ENCODE results near the gene CST9L. TPM values are rescaled to one million over a fixed set of nuclear protein-coding genes. Genes with fewer than 3 reads are reported as not detected.

CST9L gene
- total RNA-seq, 2 experiments from 2014 or later = not detected

DNA sequence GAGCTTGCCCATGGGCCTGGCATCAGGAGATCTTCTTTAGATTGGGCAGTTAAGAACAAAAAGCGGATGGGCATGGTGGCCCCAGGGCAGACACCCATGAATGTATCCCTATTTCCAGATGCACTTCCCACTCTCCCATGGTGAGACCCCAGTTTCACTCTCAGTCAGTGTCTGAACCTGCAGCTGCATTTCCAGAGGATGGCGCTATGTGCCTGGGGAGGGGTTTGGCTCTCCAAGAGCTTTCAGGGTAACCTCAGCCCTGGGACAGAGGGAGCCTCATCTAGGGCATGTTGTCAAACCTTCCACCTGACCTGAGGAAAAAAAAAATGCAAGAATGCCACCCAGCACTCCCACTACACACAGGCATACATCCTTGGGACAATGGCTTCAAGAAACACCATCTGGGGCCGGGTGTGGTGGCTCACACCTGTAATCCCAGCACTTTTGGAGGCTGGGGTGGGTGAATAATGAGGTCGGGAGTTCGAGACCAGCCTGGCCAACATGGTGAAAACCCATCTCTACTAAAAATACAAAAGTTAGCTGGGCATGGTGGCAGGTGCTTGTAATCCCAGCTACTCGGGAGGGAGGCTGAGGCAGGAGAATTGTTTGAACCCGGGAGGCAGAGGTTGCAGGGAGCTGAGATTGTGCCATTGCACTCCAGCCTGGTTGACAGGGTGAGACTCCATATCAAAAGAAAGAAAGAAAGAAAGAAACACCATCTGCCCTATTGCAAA lies 1.9 kb downstream of the CST9L start:
- H2AFZ ChIP-seq (ENCODE audit: low read length) = no peak overlapping the region
- no peaks in the 10 kb centered on the region for H3K79me2 ChIP-seq (ENCODE audit: insufficient read depth, low read depth, low read length)
- BruUV-seq (replicated peaks) = no TSS peak
- H3K4me2 ChIP-seq (ENCODE audit: low read length) = no peak overlapping the region
- no peak overlapping the region for H3K27ac ChIP-seq (ENCODE audit: low read depth, low read length, poor library complexity, severe bottlenecking)
- H3K9me2 ChIP-seq (ENCODE audit: insufficient read depth, low read length) = no peaks in the 10 kb centered on the region
- H3K4me1 ChIP-seq (ENCODE audit: insufficient read depth, low read length, poor library complexity, severe bottlenecking) = no peaks in the 10 kb centered on the region
- H4K20me1 ChIP-seq (ENCODE audit: insufficient read depth, low read length) = no peaks in the 10 kb centered on the region
- no peaks in the 10 kb centered on the region for H3K36me3 ChIP-seq (ENCODE audit: insufficient read depth, low read length)
- ChIA-PET CTCF (ENCODE audit: unreplicated experiment) (no interaction called here), POLR2A (no interaction called here)
- TF ChIP-seq, protein P1, sequence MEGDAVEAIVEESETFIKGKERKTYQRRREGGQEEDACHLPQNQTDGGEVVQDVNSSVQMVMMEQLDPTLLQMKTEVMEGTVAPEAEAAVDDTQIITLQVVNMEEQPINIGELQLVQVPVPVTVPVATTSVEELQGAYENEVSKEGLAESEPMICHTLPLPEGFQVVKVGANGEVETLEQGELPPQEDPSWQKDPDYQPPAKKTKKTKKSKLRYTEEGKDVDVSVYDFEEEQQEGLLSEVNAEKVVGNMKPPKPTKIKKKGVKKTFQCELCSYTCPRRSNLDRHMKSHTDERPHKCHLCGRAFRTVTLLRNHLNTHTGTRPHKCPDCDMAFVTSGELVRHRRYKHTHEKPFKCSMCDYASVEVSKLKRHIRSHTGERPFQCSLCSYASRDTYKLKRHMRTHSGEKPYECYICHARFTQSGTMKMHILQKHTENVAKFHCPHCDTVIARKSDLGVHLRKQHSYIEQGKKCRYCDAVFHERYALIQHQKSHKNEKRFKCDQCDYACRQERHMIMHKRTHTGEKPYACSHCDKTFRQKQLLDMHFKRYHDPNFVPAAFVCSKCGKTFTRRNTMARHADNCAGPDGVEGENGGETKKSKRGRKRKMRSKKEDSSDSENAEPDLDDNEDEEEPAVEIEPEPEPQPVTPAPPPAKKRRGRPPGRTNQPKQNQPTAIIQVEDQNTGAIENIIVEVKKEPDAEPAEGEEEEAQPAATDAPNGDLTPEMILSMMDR (conservative IDR thresholded peaks at IDR 0.05; ENCODE audit: low read length) = no peak
- no peak for TF ChIP-seq EZH2phosphoT487 (IDR thresholded peaks at IDR 0.05; ENCODE audit: borderline replicate concordance, low read depth, low read length)
- no peaks in the 10 kb centered on the region for H3K9me3 ChIP-seq (ENCODE audit: low read length)
- intact Hi-C loops (cut with micrococcal nuclease; ENCODE audit: unreplicated experiment) = no loop called here
- no peak overlapping the region for H3K4me3 ChIP-seq (ENCODE audit: low read depth, low read length, poor library complexity, severe bottlenecking)
- no peak for DNase-seq (ENCODE audit: low spot score)

DNA sequence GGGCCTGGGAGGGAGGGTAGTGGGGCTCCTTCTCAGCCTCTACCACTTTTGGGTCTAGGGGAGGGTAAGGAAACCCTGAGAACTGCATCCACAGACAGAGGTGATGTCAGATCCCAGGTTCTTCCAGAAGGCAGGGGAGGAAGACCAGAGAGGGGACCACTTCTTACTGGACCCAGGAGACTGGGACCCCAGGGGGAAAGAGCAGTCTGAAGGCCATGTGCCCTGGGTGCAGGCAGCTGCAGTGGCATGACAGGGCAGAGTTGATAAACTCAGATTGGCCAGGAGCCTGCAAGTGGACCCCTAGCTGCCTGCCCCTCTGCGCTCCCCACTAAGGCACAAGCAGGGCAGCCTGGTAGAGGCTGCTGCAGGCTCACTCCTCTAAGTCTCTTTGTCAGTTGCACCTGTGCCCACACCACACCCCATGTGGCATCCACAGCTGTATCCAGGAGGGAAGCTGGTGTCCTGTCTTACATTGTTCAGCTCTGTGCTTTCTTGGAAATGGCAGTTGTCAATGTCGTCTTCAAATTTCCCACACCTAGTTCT lies 2.7 kb downstream of the CST9L start:
- H3K79me2 ChIP-seq (ENCODE audit: insufficient read depth, low read depth, low read length) = no peaks in the 10 kb centered on the region
- H3K4me3 ChIP-seq (ENCODE audit: low read depth, low read length, poor library complexity, severe bottlenecking) = no peak overlapping the region
- H2AFZ ChIP-seq (ENCODE audit: low read length) = no peak overlapping the region
- H3K9me2 ChIP-seq (ENCODE audit: insufficient read depth, low read length) = no peaks in the 10 kb centered on the region
- H3K36me3 ChIP-seq (ENCODE audit: insufficient read depth, low read length) = no peaks in the 10 kb centered on the region
- H3K4me2 ChIP-seq (ENCODE audit: low read length) = no peak overlapping the region
- CTCF ChIA-PET (ENCODE audit: unreplicated experiment) = no interaction called here
- intact Hi-C loops (cut with micrococcal nuclease; ENCODE audit: unreplicated experiment) = no loop called here
- BruUV-seq (replicated peaks) = no TSS peak
- no peak overlapping the region for H3K27ac ChIP-seq (ENCODE audit: low read depth, low read length, poor library complexity, severe bottlenecking)
- POLR2A ChIA-PET = no interaction called here
- no peak for DNase-seq (ENCODE audit: low spot score)
- H3K9me3 ChIP-seq (ENCODE audit: low read length) = no peaks in the 10 kb centered on the region
- TF ChIP-seq, protein P1 (conservative IDR thresholded peaks at IDR 0.05; ENCODE audit: low read length) = no peak
- TF ChIP-seq EZH2phosphoT487 (IDR thresholded peaks at IDR 0.05; ENCODE audit: borderline replicate concordance, low read depth, low read length) = no peak
- no peaks in the 10 kb centered on the region for H3K4me1 ChIP-seq (ENCODE audit: insufficient read depth, low read length, poor library complexity, severe bottlenecking)
- no peaks in the 10 kb centered on the region for H4K20me1 ChIP-seq (ENCODE audit: insufficient read depth, low read length)

DNA sequence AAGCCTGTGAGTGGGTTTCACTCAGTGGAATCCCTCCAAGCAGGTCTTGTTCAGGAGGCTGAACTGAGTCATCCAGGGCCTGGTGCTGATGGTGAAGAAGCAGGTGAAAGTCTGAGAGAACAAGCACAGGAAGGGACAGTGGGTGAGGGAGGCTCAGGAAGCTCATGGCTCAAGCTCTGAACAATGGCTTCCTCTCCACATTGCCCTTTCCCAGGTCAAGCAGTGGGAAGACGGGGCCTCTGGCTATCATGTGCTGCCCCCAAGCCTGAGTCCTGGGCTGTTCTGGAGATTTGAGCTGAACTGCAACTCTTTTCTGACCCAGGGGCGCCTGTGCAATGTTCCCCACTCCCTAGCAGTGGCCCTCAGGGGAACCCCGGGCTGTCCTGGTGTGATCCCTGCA lies 3.4 kb downstream of the CST9L start:
- H4K20me1 ChIP-seq (ENCODE audit: insufficient read depth, low read length) = no peaks in the 10 kb centered on the region
- no peak overlapping the region for H2AFZ ChIP-seq (ENCODE audit: low read length)
- intact Hi-C loops (cut with micrococcal nuclease; ENCODE audit: unreplicated experiment) = no loop called here
- H3K4me3 ChIP-seq (ENCODE audit: low read depth, low read length, poor library complexity, severe bottlenecking) = no peak overlapping the region
- CTCF ChIA-PET (ENCODE audit: unreplicated experiment) = no interaction called here
- H3K9me3 ChIP-seq (ENCODE audit: low read length) = no peaks in the 10 kb centered on the region
- H3K9me2 ChIP-seq (ENCODE audit: insufficient read depth, low read length) = no peaks in the 10 kb centered on the region
- BruUV-seq (replicated peaks) = no TSS peak
- no peaks in the 10 kb centered on the region for H3K36me3 ChIP-seq (ENCODE audit: insufficient read depth, low read length)
- no peak overlapping the region for H3K4me2 ChIP-seq (ENCODE audit: low read length)
- POLR2A ChIA-PET = no interaction called here
- H3K4me1 ChIP-seq (ENCODE audit: insufficient read depth, low read length, poor library complexity, severe bottlenecking) = no peaks in the 10 kb centered on the region
- H3K79me2 ChIP-seq (ENCODE audit: insufficient read depth, low read depth, low read length) = no peaks in the 10 kb centered on the region
- TF ChIP-seq EZH2phosphoT487 (IDR thresholded peaks at IDR 0.05; ENCODE audit: borderline replicate concordance, low read depth, low read length) = no peak
- TF ChIP-seq, protein P1 (conservative IDR thresholded peaks at IDR 0.05; ENCODE audit: low read length) = no peak
- DNase-seq (ENCODE audit: low spot score) = no peak
- no peak overlapping the region for H3K27ac ChIP-seq (ENCODE audit: low read depth, low read length, poor library complexity, severe bottlenecking)

Measured in OCI-LY7 (cell line).